Glutamatergic neuron (in vitro differentiated cells): Measurements from ENCODE around the gene FGD4. TPM values are rescaled to one million over a fixed set of nuclear protein-coding genes. Genes with fewer than 3 reads are reported as not detected.

Experiments used
- DNase-seq: peaks from one replicate; pipeline ENCODE4 v3.0.0; 2022
- H3K27ac Mint-ChIP-seq: one replicate; pipeline ENCODE4 v1.8.0; 2020; ENCODE audit warnings: mild to moderate bottlenecking, mixed read lengths, inconsistent platforms; ENCODE audit not compliant: unreplicated experiment
- H3K27me3 Mint-ChIP-seq: one replicate; pipeline ENCODE4 v1.8.0; 2020; ENCODE audit warnings: mild to moderate bottlenecking, moderate library complexity, mixed read lengths, inconsistent platforms; ENCODE audit not compliant: unreplicated experiment
- H3K36me3 Mint-ChIP-seq: one replicate; pipeline ENCODE4 v1.8.0; 2020; ENCODE audit warnings: mild to moderate bottlenecking, mixed read lengths, inconsistent platforms; ENCODE audit not compliant: unreplicated experiment
- H3K4me1 Mint-ChIP-seq: one replicate; pipeline ENCODE4 v1.8.0; 2020; ENCODE audit warnings: mild to moderate bottlenecking, low read depth, mixed read lengths, inconsistent platforms; ENCODE audit not compliant: unreplicated experiment
- H3K4me3 Mint-ChIP-seq: one replicate; pipeline ENCODE4 v1.8.0; 2020; ENCODE audit warnings: mild to moderate bottlenecking, mixed read lengths, inconsistent platforms; ENCODE audit not compliant: unreplicated experiment
- H3K9me3 Mint-ChIP-seq: one replicate; pipeline ENCODE4 v1.8.0; 2020; ENCODE audit warnings: mild to moderate bottlenecking, moderate library complexity, mixed read lengths, inconsistent platforms; ENCODE audit not compliant: unreplicated experiment
- total RNA-seq: library from RNA; stranded (reverse); fragmentation: NEBNext Ultra II Directional; extraction: Animal tissue kit (Norgen Biotek cat#: 25700); gene quantifications from one replicate; pipeline ENCODE4 v1.2.1, GENCODE V29; 2021; ENCODE audit not compliant: unreplicated experiment
- TF ChIP-seq, protein P1 (sequence below): fragments of 200-600 bp; sonication (generic); IDR thresholded peaks from one replicate; pipeline ENCODE4 v1.5.0; 2021; ENCODE audit not compliant: partially characterized antibody, unreplicated experiment

The FGD4 gene
- total RNA-seq, 1 donor from 2014 or later, result 105 TPM

DNA sequence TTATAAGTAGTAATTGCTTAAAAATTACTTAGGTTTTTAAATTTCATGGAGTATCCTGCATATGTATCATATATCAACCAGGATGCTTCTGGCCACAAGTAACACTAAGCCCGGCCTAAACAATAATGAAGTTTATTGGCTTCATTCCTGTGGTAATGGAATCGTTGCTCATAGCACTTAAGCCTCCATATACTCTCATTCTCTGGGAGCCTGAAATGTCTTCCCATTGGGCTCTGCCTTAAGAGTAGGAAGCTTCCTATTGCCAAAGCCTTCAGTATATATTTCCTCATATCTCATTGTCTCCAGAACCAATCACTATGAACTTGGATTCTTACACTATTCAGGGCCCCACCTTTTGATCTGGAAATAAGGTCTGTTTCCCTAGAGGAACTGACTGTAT, 195.9 kb downstream of the FGD4 start:
- Mint-ChIP-seq H3K4me3 (no peak overlapping the region), H3K27ac (no peak overlapping the region), H3K27me3 (no peaks in the 10 kb centered on the region), H3K9me3 (peaks cover 2% of the 10 kb centered on the region), H3K36me3 (peaks cover 6% of the 10 kb centered on the region), H3K4me1 (peaks cover 12% of the 10 kb centered on the region)
- TF ChIP-seq, protein P1, sequence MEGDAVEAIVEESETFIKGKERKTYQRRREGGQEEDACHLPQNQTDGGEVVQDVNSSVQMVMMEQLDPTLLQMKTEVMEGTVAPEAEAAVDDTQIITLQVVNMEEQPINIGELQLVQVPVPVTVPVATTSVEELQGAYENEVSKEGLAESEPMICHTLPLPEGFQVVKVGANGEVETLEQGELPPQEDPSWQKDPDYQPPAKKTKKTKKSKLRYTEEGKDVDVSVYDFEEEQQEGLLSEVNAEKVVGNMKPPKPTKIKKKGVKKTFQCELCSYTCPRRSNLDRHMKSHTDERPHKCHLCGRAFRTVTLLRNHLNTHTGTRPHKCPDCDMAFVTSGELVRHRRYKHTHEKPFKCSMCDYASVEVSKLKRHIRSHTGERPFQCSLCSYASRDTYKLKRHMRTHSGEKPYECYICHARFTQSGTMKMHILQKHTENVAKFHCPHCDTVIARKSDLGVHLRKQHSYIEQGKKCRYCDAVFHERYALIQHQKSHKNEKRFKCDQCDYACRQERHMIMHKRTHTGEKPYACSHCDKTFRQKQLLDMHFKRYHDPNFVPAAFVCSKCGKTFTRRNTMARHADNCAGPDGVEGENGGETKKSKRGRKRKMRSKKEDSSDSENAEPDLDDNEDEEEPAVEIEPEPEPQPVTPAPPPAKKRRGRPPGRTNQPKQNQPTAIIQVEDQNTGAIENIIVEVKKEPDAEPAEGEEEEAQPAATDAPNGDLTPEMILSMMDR, result no peak
- no peak for DNase-seq

DNA sequence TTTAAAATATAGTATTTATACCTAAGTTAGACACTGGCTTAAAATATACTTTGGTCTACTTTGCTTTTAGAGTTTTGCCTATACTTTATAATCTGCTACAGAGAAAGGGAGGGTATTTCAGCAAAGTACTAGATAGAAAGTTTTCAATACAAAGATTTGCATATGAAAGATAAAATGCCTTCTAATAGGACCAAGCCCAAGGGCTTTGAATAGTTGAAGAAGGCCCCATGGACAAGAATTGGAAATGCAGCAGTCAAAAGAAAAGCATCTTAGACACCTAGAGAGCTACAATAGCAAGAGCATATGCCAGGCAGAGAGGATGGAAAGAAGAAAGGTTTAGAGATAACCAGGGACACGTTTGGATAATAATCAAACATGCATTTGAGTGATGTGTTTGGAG, 196.7 kb downstream of the FGD4 start:
- H3K27ac Mint-ChIP-seq, result peak overlapping the region; percentile 62
- H3K36me3 Mint-ChIP-seq, result peaks cover 6% of the 10 kb centered on the region
- peaks cover 2% of the 10 kb centered on the region for H3K9me3 Mint-ChIP-seq

DNA sequence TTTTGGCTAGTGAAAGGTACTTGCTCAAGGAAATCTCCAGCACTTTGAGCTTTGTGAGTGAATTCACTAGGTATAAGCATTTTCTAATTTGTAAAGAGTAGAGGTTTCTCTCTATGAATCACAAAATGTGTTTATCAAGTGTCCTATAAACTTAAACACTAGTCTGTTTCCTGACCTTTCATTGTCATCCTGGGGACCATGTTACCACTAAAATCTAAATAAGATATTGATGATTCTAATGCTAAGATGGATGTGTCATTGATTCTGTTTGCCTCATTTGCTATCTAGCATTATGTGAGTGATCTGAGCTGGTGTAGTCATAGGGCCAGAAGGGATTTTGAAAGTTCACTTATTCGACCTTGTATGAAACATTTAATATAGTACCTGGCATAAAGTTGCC, 199.3 kb downstream of the FGD4 start:
- Mint-ChIP-seq H3K27me3 (no peaks in the 10 kb centered on the region), H3K4me1 (peaks cover 7% of the 10 kb centered on the region), H3K27ac (no peak overlapping the region), H3K4me3 (no peak overlapping the region), H3K36me3 (peaks cover 6% of the 10 kb centered on the region), H3K9me3 (peaks cover 2% of the 10 kb centered on the region)
- DNase-seq, result no peak
- TF ChIP-seq, protein P1, result no peak

More for the DNA sequence above, 196.7 kb downstream of the FGD4 start:
- TF ChIP-seq, protein P1, result no peak
- Mint-ChIP-seq H3K4me1 (peaks cover 12% of the 10 kb centered on the region), H3K27me3 (no peaks in the 10 kb centered on the region), H3K4me3 (no peak overlapping the region)
- no peak for DNase-seq

DNA sequence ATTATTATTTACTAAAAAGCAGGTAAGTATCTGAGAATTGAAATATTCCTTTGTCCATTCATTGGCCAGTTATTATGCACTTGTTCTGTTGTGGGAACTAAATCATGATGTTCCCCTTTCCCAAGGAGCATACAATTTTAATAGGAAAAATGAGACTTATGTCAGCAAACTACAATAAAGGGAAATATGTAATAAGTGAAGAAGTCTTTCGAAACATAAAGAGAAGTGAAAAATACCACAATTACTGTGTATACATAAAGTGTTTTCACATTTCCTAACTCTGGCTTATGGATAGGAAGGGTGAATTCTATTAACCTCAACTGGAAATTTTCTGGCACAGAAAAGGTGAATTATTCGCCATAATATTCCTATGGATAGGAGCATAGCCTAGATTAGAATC, 201.3 kb downstream of the FGD4 start:
- H3K9me3 Mint-ChIP-seq, result peaks cover 2% of the 10 kb centered on the region
- H3K27ac Mint-ChIP-seq, result no peak overlapping the region
- peaks cover 6% of the 10 kb centered on the region for H3K36me3 Mint-ChIP-seq
- TF ChIP-seq, protein P1, result no peak
- no peaks in the 10 kb centered on the region for H3K27me3 Mint-ChIP-seq
- peaks cover 14% of the 10 kb centered on the region for H3K4me1 Mint-ChIP-seq
- H3K4me3 Mint-ChIP-seq, result no peak overlapping the region
- DNase-seq, result no peak

DNA sequence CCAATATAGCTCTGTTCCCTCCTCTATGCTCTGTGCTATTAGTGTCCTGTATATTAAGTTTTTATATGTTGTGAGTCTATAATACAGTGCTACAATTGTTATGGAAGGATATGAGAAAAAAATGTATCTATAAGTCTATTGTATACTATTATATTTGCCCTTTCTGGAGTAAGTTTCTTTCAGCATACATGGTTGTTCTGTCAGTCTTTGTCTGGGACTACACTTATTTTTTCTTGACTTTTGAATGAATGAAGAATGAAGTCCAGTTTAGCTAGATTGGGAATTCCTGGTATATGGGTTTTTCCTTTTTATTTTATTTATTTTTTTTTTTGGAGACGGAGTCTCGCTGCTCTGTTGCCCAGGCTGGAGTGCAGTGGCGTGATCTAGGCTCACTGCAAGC, 203.7 kb downstream of the FGD4 start:
- Mint-ChIP-seq H3K9me3 (no peaks in the 10 kb centered on the region), H3K27ac (no peak overlapping the region), H3K4me3 (no peak overlapping the region), H3K36me3 (peaks cover 6% of the 10 kb centered on the region), H3K27me3 (no peaks in the 10 kb centered on the region), H3K4me1 (peaks cover 7% of the 10 kb centered on the region)
- DNase-seq, result no peak
- TF ChIP-seq, protein P1, result no peak
